HFF-Myc (cell line): Measurements from ENCODE around the gene IPO13.
A peak's percentile ranks its signal among the peaks of the same experiment; 100 is the strongest.

Source experiments
- DNase-seq: peaks from one replicate; pipeline ENCODE4 v3.0.0-alpha.2; 2011; ENCODE audit warnings: low read depth; ENCODE audit errors: extremely low read depth
- H3K4me3 ChIP-seq: replicated peaks from 2 replicates; pipeline ENCODE4 v1.5.1; 2011; ENCODE audit warnings: low read depth, mild to moderate bottlenecking, control low read depth, low read length
- CTCF ChIP-seq: IDR thresholded peaks from 2 replicates; pipeline ENCODE4 v1.5.1; 2012; ENCODE audit warnings: mild to moderate bottlenecking, low read depth, low read length, control low read depth; ENCODE audit errors: missing control alignments

The IPO13 gene

GRCh38 chr1:43914576-43915525, 31.9 kb upstream of the IPO13 start:
- no peak overlapping the region for H3K4me3 ChIP-seq
- TF ChIP-seq CTCF, result no peak
- DNase-seq, result no peak

- TF ChIP-seq CTCF, result no peak
- H3K4me3 ChIP-seq, result no peak overlapping the region
- no peak for DNase-seq
Measured at GRCh38 chr1:43919906-43920305, 26.8 kb upstream of the IPO13 start.

GRCh38 chr1:43921022-43921421, 25.7 kb upstream of the IPO13 start:
- no peak for DNase-seq
- H3K4me3 ChIP-seq, result no peak overlapping the region
- no peak for TF ChIP-seq CTCF

- TF ChIP-seq CTCF, result no peak
- no peak overlapping the region for H3K4me3 ChIP-seq
- no peak for DNase-seq
Measured at GRCh38 chr1:43924516-43924915, 22.2 kb upstream of the IPO13 start.

GRCh38 chr1:43925846-43926245, 20.9 kb upstream of the IPO13 start:
- TF ChIP-seq CTCF, result no peak
- no peak for DNase-seq

GRCh38 chr1:43930168-43930948, 16.4 kb upstream of the IPO13 start:
- no peak overlapping the region for H3K4me3 ChIP-seq
- TF ChIP-seq CTCF, result peak; percentile 42
- DNase-seq, result no peak

More at GRCh38 chr1:43925846-43926245, 20.9 kb upstream of the IPO13 start:
- no peak overlapping the region for H3K4me3 ChIP-seq
